Urothelium cell line (cell line): ENCODE data around the gene KLK15.
"Not testable (repeated sequence)": the region's sequence is repeated elsewhere in the genome, so short reads cannot be mapped to it uniquely, and the experiment has no call there.

Source experiments
- DNase-seq: peaks from one replicate; pipeline ENCODE4 v3.0.0; 2011; ENCODE audit warnings: low spot score, mixed read lengths
- FAIRE-seq: peaks from 2 replicates; lab custom pipeline; 2011; peaks lifted over from hg19 to GRCh38; lab: Jason Lieb, UNC

KLK15 gene

DNA sequence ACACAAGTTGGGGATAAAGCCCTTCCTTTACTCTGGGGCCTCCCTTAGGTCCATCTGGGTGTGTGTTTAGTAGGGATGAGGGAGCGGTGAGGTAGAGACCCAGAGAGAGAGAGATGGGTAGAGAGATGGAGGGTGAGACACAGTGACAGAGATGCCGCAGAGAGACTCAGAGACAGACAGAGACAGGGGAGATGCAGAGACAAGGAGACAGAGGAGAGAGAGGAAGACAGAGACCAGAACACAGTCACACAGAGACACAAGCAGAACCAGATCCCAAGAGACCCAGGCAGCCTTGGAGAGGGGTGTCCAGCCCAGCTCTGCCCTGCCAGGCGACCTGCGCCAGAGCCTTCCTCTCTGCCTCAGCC lies 12.1 kb downstream of the KLK15 start:
- no peak for DNase-seq
- FAIRE-seq = no peak

DNA sequence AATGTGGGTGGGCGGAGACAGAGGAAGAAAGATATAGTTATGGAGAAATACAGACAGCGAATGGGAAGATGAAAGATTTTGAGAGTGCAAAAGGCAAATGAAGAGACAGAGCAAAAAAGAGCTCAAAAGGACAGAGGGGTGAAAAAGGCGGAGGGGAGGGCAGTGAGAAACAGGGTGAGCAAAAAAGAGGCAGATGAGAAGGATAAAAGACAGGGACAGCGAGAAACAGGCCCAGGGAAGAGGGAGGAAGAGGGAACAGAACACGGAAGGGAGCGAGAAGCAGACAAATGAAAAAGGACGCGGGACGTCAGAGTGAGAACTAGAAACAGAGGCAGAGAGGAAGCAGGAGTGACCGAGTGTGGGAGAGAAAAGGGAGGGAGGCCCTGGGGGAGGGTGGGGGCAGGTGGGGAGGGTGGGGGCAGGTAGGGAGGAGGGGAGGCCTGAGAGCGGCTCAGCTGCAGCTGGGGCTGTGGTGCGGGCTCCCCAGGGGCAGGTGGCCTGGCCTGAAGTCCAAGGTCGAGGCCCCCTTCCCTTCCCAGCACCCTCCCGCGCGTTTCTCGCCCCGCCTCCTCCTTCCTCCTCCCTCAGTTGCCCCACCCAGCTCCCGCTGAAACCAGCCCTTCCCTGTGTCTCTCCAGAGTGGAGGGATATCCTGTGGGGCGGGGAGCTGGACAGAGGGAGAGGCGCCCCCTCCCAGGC lies 12.7 kb downstream of the KLK15 start:
- DNase-seq = peak; percentile 33
- FAIRE-seq = no peak

DNA sequence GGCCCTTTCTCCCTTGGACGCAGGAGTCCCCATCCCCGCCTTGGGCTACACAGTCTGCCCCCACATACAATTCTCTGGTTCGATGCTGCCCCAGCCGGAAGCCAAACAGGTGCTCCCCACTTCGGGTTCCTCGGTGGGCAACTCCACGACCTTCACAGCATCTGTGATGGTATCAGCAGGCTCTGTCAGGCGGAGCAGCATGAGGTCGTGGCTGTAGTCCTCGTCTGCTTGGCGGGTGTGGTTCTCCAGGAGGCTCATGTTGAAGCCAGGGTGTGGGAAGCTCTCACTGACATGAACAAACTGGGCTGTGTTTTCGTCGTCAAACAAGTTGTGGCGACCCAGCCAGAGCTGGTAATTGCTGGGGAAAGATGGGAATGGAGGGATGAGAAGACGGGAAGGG lies 13.3 kb downstream of the KLK15 start:
- FAIRE-seq (no peak), DNase-seq (no peak)

DNA sequence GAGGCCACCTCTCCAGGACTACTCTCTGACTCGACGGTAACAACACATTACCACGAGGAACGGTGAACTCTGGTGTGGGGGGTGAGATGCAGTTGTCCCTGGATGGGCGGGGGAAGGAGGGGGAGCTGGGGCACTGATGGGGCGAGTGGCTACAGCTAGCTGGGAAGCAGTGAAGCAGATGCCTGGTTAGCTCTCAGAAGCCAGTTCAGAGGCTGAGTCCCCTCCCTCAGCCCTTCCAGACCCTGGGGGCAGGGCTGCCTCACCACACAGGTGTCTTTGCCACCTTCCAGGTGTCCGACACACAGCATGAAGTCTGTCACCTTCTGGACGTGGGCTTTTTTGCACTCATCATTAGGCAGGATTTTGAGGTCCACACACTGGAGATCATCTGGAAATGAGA lies 13.7 kb downstream of the KLK15 start:
- DNase-seq (no peak), FAIRE-seq (no peak)

DNA sequence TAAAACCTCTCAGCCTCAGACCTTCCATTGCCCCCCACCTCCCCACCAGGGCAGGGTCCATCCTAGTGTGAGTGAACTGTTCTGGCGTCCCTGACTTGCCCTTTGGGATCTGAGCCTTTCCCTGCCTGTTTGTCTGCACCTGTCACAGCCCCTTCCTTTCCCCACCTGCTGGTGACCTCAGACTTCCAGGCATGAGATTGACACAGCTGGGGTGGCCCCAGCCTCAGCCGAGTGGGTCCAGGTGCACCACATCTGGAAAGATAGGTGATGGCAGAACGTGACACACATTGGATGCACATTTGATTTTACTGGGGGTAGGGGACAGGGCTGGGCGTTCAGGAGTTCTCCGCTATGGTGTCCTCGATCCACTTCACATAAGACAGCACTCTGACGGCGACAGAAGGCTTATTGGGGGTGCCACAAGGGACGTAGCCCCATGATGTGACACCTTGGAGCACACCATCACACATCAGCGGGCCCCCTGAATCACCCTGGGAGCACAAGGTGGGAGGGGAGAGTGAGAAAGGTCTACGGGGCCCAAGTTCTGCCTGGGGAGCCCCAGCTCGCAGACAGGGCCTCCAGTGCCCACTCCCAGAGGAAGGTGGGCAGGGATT lies 14.4 kb downstream of the KLK15 start:
- DNase-seq = no peak
- peak; percentile 66 for FAIRE-seq

DNA sequence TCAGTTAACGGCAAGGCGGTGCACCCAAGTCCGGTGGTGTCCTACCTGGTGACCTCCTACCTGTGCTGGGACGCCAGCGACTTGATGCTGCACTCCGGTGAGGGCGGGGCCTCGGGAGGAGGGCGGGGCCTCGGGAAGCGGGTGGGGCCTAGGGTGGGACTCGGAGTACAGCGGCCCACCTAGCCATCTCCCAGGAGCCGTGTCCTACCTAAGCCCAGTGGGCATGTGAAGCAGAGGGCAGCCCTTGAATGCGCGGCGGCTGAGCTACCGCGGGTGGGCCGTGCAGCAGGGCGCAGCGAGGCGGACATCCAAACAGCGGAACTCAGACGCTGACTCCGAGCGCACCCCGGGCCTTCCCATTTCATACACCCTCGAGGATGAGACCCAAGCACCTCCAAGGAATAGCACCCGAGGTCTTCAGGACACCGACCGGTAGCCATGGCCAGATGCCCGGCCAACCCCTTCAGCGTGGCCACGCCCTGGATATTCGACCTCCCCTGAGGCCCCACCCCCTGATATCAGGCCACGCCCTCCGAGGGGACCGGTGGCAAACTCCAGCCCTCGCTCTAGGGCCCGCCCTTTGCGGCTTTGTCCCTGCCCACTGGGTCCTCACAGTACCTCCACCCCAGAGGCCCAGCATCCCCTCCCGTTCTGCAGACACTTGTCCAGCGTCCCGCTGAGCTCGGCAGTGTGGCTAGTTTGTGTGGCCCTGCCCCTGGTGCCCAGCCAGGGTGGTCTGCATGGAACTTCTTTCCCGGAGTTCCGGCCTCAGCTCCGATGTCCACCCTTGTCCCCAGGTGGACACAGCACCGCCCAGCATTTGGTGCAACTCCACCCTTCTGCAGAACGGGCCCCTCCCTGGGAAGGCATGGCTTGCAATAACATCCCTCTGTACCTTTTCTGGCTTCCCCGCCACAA lies 15.2 kb downstream of the KLK15 start:
- DNase-seq (peak; percentile 87), FAIRE-seq (no peak)

DNA sequence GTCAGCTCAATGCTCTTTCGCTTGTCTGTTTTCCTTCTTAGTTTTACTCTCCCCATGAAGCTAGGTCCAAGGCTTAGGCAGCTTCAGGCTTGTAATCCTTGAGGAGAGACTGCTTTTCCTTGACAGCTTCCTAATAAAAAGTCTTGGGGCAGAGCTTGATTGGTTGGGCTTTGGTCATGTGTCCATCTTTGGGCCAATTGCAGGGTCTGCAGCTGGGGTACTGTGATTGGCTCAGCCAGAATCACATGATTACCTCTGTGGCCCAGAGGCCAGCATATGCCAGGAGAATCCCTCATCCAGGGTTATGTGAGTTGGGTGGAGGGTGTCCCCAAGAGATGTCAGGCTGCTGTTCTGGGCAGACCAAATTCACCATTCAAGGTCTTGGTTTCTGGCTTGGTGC lies 17.9 kb downstream of the KLK15 start:
- DNase-seq (no peak), FAIRE-seq (no peak)

DNA sequence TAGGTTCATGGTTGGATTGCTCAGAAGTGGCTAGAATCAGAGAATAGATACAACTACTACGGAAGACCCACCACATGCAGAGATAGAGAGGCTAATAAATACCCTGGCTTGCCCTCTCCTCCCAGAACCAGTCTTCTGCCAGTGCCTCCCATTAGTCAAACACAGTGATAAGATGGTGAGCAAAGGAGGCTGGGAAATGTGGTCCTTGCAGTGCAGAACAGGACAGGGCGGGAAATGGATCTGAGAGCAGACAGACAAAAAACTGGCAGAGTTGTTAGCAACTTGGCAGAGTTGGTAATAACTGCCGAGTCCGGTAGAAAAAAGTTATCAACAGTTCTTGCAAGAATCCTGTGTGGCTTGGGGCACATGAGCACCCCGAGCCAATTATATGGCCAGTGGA lies 18.5 kb downstream of the KLK15 start:
- no peak for FAIRE-seq
- no peak for DNase-seq

DNA sequence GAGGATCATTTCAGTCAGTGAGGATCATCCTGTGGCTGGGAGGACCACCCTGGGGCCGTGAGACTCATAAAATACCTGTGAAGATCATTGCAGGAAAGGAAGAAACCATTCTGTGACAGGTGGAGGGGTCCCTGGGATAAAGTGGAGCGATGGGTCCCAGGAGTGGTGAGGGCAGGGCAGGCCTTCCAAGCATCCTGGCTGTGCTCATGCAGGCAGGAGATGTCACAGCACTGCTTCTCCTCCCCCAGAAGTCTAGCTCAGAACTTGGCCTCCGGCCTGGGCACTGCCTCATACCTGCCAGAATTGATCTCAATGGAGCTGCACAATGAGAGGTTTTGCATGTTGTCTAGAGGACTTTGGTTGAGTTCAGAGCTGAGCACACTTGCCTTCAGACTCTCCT lies 20.9 kb downstream of the KLK15 start:
- no peak for FAIRE-seq
- no peak for DNase-seq

DNA sequence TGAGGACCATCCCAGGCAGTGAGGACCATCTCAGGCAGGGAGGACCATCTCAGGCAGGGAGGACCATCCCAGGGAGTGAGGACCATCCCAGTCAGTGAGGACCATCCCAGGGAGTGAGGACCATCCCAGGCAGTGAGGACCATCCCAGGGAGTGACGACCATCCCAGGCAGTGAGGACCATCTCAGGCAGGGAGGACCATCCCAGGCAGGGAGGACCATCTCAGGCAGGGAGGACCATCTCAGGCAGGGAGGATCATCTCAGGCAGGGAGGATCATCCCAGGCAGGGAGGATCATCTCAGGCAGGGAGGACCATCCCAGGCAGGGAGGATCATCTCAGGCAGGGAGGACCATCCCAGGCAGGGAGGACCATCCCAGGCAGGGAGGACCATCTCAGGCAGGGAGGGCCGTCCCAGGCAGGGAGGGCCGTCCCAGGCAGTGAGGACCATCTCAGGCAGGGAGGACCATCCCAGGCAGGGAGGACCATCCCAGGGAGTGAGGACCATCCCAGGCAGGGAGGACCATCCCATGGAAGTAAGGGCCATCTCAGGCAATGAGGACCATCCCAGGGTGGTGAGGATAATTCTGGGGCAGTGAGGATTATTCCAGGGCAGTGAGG lies 21.6 kb downstream of the KLK15 start:
- DNase-seq = not testable (repeated sequence)
- peak; percentile 69 for FAIRE-seq

DNA sequence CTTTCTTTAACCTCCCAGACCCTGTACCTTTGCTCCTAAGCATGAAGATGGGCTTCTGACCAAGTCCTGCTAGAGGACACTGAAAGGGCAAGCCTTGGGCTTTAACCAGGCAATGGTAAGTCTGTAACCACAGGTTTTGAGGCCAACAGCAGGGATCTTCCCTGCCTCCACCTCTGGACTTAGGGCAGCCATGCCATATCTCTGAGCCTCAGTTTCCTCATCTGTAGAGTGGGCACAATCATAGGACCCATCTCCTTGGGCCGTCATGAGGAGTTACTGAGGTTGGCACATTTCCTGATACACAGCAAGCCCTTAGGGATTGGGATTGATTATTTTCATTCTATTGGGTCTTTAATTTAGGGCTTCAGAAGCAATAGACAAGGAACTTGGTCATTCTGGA lies 24.5 kb downstream of the KLK15 start:
- FAIRE-seq (no peak), DNase-seq (no peak)

DNA sequence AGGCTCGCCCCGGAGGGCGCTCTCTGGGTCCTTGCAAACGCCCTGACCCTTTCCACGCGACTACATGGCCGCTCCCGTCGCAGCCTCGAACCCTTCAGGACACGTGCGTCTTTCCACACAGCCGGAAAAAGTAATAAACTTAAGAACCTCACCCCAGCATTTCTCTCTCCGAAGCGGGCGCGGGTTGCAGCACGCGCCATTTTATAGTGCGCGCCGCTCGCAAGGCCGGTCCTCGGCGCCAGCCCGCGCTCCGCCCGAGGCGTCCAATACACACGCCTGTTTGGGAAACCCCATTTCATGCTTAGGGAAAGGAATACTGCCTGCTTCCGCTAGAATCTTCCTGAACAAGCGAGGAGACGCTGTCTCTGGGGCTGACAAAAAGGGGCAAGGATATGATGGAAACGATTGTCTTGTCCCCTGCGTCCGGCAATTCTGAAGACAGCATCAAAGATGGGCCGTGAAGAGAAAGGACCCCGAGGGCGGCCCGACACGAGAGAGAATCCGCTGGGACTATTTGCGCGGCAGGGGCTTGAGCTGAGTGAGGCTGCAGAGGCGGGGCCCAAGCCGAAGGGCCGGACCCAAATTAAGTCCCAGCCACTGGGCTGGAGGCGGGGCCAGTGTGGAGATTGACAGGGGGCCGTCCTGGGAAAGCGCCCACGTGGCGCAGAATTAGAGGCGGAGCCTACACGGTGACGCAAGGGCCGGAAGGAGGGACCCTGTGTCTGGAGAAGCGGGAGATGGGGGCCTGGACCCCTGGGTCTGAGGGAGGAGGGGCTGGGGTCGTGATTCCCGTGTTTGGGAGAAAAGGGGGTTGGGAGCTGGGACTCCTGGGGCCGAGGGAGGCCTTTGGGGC lies 28.7 kb downstream of the KLK15 start:
- FAIRE-seq (no peak), DNase-seq (peak; percentile 98)

DNA sequence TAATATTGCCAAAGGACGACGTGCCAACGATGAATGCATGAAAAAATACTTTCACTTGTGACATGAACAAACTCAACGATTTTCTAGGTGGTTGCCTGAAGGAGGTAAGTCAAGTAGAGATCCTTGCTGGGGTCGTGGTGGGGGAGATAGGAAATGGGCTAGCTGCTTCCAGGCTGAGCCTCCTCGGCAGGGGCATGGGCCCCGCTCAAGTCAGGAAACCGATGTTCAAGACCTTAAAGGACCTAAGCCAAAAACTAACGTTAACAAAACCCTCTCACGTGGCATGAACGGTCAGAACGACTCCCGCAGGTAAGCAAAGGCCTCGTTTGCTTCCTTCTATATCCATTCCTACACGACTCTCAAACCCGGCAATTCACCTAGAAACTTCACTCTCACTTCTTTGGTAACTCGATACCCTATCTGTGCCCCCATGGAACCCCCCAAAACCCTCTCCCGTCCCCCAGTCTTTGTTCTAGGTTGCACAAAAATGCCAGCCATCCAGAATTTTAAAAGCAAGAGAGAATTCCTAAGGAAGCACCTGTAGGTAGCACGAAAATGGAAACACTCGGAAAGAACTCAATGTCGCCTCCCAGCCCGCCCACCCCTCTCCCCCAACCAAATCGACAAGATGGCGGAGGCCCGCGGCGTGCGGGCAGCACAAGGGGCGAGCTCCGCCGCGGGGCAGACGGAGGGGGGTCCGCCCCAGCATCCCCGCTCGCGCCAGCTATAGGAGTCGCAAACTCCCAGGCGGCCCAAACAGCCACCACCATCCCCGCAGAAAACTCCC lies 29.5 kb downstream of the KLK15 start:
- FAIRE-seq = no peak

DNA sequence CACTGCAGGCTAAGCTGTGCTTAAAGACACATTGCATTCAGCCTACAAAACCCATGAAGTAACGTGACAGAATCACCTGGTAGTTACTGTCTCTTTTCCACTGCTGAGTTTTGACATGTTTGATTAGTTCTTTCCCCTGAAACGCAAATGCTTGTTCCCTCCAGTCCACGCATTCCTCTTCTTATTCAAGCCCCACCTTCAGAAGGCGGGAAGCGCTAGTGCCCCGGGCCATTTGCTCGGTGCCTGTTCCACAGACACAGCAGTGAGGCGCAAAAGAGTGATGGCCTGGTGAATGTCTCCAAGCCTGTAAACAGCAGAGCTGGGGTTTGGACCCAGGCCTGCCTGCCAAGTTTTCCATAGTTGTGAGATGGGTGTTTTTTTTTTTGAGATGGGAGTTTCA lies 32.3 kb downstream of the KLK15 start:
- DNase-seq = no peak
- FAIRE-seq = no peak

More for the DNA sequence above, 29.5 kb downstream of the KLK15 start:
- peak; percentile 49 for DNase-seq

DNA sequence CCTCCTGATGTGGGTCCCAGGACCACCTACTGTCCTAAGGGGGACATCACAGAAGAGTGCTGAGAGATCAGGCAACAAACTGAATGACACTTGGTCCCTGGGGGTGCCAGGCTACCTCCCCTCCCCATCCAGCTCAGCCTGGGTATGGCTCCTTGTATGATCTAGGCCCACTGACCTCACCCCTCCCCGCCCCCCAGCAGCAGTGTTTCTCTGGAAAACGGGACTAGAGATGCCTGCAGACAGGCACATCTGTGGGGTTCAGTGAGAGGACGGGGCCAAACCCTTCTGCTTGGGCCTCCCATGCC lies 33.9 kb downstream of the KLK15 start:
- DNase-seq = no peak
- FAIRE-seq = no peak

DNA sequence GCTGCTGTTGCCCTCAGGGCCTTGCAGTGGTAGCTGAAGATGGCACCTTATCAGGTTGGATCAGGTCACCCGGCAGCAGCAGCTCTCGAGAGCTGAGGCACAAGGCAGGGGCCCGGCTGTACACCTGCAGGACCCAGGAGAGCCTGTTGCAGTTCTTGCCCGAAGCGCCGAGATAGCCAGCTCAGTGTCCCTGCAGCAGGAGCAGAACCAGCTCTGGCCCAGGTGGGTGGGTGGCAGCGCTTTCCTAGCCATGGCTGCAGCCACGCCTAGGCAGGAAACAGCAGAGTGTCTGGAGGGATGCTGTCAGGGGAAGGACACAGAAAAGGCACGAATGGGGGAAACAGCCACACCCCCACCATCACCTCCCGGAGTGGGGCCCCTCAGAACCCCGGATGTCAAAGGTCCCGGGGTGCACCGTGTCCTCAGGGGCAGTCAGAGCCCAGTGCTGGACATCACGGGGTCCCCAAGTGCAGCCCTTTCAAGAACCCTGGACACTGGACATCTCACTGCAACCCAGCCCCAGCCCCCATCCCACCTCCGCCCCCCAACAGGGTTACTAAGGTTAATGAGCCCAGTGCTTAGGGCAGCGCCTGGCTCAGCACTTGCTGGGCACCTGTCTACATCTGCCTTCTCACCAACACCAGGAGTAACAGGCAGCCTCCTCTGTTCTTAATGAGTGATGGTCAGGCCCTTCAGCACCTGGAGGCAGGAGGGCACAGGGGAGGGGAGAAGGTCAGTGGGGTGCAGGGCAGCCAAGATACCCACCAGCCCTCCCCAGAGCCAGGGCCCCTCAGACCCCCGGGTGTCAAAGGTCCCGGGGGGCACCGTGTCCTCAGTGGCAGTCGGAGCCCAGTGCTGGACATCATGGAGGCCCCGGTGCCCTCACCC lies 34.5 kb downstream of the KLK15 start:
- no peak for FAIRE-seq
- no peak for DNase-seq

DNA sequence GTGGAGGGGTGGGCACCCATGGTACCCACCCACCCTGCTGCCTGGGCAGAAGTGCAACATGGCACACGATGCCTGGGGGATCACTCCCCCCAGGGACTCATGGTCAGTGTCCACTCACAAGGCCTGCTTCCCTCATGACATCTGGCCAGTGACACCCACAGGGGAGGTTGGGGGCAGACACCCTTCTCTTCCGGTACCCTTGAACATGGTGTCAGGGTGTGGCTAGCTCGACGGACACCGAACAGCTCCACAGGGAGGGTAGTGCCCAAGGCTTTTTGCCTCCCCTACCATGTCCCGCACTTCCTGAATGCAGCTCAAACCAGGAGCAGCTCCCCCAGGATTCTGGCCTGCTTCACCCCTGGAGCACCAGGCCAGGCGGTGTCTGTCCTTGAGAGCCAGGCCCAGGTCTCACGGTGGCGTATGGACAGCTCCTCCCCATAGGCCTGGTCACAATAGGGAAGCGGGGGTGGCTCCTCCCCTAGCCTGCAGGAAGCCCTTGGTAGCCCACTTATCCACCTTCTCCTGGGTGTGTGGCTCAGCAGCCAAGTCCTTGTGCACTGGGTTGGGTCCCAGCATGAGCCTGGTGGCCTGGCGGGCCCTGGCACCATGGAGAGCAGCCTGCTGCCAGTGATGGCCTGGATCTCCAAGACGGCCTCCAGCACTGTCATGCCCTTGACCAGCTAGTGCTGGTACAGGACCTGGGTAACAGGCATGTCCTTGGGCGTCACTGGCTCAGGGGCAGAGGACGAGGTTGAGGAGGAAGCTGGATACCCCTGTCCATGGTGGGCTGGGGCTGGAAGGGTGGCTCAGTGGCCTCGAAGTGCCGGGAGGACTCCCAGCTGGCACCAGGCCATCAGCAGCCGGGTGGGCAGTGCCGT lies 35.4 kb downstream of the KLK15 start:
- no peak for FAIRE-seq
- no peak for DNase-seq

DNA sequence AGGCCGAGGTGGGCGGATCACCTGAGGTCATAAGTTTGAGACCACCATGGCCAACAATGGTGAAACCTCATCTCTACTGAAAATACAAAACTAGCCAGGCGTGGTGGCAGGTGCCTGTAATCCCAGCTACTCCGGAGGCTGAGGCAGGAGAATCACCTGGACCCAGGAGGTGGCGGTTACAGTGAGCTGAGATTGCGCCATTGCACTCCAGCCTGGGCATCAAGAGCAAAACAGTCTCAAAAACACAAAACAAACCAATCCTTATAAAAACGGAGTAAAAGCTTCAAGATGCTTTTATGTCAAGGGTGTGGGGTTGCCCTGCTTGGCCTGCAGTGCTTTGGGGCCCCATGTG lies 36.0 kb downstream of the KLK15 start:
- FAIRE-seq (no peak), DNase-seq (no peak)
